ENCODE results near the gene CTSL.

Gene CTSL

GRCh38 chr9:87763286-87763685, 37.4 kb downstream of the CTSL start:
- DNase-seq (ENCODE audit: low read depth, low spot score) = no peak
- TF ChIP-seq, protein P1, sequence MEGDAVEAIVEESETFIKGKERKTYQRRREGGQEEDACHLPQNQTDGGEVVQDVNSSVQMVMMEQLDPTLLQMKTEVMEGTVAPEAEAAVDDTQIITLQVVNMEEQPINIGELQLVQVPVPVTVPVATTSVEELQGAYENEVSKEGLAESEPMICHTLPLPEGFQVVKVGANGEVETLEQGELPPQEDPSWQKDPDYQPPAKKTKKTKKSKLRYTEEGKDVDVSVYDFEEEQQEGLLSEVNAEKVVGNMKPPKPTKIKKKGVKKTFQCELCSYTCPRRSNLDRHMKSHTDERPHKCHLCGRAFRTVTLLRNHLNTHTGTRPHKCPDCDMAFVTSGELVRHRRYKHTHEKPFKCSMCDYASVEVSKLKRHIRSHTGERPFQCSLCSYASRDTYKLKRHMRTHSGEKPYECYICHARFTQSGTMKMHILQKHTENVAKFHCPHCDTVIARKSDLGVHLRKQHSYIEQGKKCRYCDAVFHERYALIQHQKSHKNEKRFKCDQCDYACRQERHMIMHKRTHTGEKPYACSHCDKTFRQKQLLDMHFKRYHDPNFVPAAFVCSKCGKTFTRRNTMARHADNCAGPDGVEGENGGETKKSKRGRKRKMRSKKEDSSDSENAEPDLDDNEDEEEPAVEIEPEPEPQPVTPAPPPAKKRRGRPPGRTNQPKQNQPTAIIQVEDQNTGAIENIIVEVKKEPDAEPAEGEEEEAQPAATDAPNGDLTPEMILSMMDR (IDR thresholded peaks at IDR 0.05; ENCODE audit: low read depth, low read length) = no peak
- in situ Hi-C loops (cut with HindIII; ENCODE audit: low sequenced_read_pairs) = no loop called here
- H3K4me3 ChIP-seq (ENCODE audit: low read depth, low read length) = no peak overlapping the region

DNA sequence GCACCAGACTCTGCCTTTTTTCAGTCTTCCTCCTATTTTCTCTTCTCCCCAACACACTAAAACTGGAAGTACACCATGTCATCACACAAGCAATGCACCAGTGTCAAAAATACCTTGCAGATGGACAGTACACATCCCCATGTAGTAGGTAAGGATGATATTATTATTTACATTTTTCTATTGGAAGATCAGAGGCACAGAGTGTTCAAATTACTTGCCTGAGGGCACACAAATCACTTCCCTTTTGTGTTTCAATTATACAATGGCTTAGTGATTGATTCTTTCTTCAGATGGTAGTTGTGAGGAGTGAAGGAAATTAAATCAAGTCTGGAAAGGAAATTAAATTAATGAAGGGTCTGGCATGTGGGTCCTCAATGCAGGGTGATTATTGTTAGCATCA, 39.6 kb downstream of the CTSL start:
- no peak for DNase-seq (ENCODE audit: low read depth, low spot score)
- H3K4me3 ChIP-seq (ENCODE audit: low read depth, low read length) = no peak overlapping the region
- TF ChIP-seq, protein P1 (IDR thresholded peaks at IDR 0.05; ENCODE audit: low read depth, low read length) = no peak
- in situ Hi-C loops (cut with HindIII; ENCODE audit: low sequenced_read_pairs) = no loop called here

DNA sequence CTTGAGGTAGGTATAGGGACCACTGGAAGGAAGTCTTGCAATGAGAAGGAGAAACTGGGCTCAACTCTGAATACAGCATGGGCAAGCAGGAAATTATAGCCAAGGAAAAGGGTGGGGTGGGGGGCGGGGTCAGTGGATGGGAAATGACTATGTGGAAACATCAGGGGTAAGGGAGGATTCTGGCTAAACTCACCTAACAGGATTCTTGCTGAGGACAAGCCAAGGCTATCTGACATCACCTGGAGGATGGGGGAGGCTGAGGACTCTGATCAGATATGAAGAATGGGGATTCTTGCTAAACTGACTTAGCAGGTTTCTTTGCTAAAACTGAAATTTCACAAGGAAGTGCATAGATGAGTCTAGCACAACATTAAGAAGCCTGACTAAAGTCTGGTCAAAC, 40.8 kb downstream of the CTSL start:
- no peak overlapping the region for H3K4me3 ChIP-seq (ENCODE audit: low read depth, low read length)
- TF ChIP-seq, protein P1 (IDR thresholded peaks at IDR 0.05; ENCODE audit: low read depth, low read length) = no peak
- in situ Hi-C loops (cut with HindIII; ENCODE audit: low sequenced_read_pairs) = no loop called here
- DNase-seq (ENCODE audit: low read depth, low spot score) = no peak

- no peak overlapping the region for H3K4me3 ChIP-seq (ENCODE audit: low read depth, low read length)
- TF ChIP-seq, protein P1 (IDR thresholded peaks at IDR 0.05; ENCODE audit: low read depth, low read length) = no peak
- in situ Hi-C loops (cut with HindIII; ENCODE audit: low sequenced_read_pairs) = no loop called here
- DNase-seq (ENCODE audit: low read depth, low spot score) = no peak
These were observed 44.8 kb downstream of the CTSL start for GRCh38 chr9:87770616-87771315.

DNA sequence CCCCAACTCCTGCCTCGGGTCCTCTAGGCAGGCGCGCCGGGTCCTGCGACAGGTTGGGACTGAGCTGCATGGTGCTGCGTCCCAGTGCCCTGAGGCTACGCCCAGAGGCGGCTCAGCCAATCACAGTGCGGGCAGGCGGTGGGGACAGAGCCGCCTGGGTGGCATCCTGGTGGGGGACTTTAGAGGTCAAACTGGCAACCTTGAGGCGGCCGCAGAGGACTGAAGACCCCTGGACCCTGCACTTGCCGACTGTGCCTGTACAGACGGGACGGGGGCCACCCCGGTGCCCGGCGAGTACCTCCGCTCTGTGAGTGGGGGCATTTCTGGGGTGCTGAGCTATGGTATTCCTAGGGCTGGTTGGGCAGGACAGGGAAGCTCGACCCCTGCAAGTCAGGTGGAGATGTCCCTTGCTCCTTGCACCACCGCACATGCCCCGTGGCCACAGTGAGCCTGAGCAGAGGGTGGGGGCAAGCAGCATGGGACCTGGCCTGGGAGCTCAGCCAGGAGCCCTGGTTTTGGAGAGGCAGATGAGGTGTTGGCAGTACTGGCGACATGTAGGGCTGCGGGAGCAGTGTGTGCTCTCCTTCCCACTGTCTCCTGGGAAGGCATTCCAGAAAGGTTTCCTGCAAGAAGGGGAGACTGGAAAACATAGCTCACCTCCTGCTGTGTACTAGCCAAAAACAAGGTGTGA, 45.5 kb downstream of the CTSL start:
- TF ChIP-seq, protein P1 (IDR thresholded peaks at IDR 0.05; ENCODE audit: low read depth, low read length) = no peak
- no peak for DNase-seq (ENCODE audit: low read depth, low spot score)
- no peak overlapping the region for H3K4me3 ChIP-seq (ENCODE audit: low read depth, low read length)
- in situ Hi-C loops (cut with HindIII; ENCODE audit: low sequenced_read_pairs) = no loop called here

DNA sequence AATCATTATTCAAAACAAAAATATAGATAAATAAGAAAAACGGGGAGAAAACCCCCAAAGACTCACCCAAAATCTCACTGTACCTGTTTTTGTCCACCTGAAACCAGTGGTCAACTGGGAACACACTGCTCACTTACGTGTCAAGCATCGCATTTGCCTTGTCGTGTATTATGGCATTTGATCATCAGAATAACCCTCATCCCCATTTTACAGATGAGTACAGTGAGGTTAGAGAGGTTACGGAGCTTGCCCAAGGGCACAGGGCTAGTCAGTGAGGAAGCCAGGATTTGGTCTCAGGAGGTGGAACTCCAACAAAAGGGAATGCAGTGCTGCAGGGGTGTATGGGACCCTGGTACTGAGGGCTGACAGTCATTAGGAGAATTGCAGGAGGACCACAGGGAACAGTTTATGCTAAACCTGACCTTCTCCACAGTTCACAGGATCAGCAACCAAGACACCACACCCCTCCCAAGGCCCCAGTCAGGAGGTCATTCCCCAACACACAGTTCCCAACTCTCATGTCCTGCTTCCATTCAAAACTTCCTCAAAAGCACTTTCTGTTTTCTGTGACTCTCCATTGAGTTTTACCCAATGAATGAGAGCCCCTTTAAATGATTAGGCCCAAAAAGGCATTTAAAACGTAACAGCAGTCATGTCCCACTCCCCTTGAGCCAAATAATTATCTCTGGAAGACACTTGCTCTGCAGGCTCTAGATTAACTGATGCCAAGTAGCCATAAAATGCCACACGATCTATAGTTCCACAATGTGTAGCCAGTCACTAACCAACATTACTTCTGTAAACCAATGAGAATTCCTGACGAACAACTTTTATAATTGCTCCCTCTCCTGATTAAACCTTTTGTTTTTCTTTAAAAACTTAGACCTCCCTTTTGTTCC, 50.8 kb downstream of the CTSL start:
- in situ Hi-C loops (cut with HindIII; ENCODE audit: low sequenced_read_pairs) = no loop called here
- H3K4me3 ChIP-seq (ENCODE audit: low read depth, low read length) = no peak overlapping the region
- TF ChIP-seq, protein P1 (IDR thresholded peaks at IDR 0.05; ENCODE audit: low read depth, low read length) = no peak
- DNase-seq (ENCODE audit: low read depth, low spot score) = no peak

Data from astrocyte of the spinal cord (primary cell).